ENCODE measurements around the gene PRR35.

The PRR35 gene

GRCh38 chr16:578232-578869, 18.2 kb downstream of the PRR35 start:
- no peak for DNase-seq

DNA sequence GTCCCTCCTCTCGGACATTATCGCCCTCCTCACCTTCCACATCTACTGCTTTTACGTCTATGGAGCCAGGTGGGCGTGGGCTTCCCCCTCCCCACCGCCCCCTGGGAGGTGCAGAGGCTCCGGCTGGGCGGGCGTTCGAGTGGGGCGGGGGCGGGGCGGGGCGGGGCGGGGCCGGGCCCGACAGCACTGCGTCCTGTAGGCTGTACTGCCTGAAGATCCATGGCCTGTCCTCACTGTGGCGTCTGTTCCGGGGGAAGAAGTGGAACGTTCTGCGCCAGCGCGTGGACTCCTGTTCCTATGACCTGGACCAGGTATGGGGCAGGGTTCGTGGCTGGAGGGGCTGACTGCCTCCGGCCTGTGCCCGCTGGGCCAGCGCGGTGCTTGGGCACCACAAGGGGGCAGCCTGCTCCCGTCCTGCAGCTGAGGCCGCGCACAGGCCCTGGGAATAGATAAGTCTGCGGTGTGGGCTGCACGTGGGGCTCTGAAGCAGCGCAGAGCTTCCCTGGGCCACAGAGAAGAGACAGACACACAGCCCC, 18.7 kb downstream of the PRR35 start:
- peak in 22 of 51 donors; percentile 4 to 66 (median 32) for DNase-seq

- DNase-seq, result no peak
These were observed 20.1 kb downstream of the PRR35 start for GRCh38 chr16:580141-580945.

DNA sequence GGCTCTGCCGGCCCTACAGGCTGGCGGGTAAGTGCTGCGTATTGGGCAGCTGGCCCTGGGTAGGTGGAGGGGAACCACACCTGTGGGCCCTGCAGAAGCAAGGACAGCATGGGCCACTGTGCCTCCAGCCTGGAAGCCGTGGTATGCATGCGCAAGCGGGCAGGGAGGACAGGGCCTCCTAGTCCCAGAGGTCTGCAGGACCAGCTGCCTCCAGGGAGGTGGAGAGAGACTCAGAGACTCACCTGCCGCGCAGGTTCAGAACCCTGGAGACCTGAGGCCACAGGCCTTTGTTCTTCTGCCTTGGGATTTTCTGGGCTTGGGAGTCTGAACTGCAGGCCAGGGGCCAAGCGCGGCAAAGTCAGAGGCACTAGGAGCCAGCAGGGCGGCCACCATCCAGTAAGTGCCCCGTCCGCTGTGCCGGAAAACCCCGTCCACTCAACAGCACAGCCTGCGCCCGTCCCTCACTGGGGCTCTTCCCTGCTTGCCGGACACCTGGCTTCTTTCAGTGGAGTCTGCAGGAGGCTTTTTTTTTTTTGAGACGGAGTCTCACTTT, 20.8 kb downstream of the PRR35 start:
- no peak for DNase-seq

DNA sequence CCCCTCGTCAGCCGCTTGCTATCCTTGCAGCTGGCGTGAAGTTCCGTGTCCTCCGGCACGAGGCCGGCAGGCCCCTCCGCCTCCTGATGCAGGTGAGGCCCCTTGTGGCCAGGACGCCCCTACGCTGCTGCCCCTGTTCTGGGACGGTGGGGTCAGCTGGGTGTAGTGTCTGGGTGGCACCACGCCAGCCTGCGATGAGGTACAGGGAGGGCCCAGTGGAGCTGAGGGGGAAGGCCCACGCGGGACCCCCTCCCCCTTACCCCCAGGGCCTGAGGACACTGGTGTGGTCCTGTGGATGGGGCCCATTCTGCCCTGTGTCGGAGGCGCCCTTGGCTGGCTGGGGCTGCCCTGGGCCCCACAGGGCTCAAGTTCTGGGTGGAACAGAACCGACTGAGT, 22.0 kb downstream of the PRR35 start:
- no peak for DNase-seq

DNA sequence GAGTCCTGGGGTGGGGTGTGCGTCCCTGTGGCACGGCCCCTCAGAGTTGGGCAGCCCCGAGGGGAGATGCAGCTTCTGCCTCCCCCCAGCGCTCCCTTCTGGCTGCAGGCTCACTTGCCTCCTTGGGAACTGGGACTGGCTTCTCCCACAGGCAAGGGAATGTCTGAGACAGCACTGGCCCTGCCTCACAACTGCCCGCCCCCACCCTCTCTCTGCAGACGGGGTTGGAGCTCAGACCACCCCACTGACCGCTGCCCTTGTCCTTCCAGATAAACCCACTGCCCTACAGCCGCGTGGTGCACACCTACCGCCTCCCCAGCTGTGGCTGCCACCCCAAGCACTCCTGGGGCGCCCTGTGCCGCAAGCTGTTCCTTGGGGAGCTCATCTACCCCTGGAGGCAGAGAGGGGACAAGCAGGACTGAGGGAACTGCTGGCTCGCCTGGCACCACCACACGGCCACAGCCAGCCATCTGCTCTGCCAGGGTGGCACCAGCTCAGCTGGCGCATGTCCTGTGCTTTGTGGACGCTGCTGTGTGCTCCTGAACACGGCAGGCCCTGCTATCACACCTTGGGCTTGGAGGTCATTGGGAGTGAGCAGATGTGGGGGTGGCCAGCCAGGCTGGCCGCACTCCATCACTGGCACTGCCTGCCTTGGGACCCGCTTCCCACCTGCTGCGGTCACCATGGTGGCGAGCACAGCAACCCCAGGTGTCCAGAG, 22.6 kb downstream of the PRR35 start:
- DNase-seq, result peak in 2 of 51 donors; percentile 26 to 46

- no peak for DNase-seq
These were observed 23.2 kb downstream of the PRR35 start for GRCh38 chr16:583470-583814.

DNA sequence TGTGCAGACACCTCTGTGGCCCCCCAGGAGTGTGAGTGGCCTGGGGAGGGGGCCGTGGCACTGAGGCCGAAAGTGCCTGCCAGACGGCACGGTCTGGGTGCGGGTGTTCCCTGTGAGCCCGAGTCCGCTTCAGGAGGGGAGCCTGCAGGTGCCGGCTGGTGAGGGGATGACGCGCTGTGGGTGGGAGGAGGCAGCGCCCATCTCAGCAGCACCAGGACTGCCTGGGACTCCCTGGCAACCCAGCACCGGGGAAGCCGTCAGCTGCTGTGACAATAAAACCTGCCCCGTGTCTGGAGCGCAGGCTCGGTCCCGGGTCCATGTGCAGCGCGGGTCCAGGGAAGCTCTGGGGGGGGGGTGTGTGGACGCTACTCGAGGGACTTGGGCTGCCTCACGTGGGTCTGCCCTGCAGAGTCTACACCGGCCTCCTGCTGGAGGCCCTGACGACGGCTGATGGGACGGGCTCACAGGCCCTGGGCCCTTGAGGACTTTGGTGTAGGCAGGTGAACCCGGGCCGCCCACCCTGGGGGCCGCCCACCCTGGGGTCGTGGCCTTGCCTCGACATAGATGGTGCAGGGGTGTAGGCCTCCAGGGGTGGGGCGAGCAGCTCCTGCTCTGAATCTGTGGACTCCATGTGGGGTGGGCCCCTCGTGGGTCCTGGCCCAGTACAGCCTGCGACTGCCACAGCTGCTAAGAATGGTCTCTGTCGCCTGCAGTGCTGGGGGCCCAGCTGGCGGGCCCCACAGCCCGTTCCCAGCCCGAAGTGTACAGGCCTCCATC, 23.8 kb downstream of the PRR35 start:
- peak in 4 of 51 donors; percentile 14 to 59 (median 31) for DNase-seq

GRCh38 chr16:585351-585750, 25.2 kb downstream of the PRR35 start:
- no peak for DNase-seq

DNA sequence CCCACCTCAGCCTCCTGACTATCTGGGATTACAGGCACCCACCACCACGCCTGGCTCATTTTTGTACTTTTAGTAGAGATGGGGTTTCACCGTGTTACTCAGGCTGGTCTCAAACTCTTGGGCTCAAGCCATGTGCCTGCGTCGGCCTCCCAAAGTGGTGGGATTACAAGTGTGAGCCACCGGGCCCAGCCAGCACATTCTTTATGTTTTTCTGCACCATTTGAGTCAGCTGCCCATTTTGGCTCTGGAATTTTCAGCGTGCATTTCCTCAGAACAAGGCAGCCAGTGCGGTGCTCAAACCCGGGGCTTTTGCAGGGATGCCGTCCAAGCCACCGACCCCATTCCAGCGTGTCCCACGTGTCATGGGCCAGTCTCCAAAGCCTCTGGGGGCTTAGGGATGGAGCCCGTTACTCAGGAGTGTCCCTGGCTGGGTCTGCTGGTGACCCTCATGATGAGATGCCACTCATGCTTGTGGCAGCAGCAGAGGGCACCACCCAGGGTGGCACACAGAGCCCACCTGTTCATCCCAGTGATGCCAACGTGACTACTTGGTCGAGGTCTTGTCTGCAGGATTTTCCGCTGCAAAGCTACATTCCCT, 26.0 kb downstream of the PRR35 start:
- peak in 1 of 51 donors; percentile 60 for DNase-seq

DNA sequence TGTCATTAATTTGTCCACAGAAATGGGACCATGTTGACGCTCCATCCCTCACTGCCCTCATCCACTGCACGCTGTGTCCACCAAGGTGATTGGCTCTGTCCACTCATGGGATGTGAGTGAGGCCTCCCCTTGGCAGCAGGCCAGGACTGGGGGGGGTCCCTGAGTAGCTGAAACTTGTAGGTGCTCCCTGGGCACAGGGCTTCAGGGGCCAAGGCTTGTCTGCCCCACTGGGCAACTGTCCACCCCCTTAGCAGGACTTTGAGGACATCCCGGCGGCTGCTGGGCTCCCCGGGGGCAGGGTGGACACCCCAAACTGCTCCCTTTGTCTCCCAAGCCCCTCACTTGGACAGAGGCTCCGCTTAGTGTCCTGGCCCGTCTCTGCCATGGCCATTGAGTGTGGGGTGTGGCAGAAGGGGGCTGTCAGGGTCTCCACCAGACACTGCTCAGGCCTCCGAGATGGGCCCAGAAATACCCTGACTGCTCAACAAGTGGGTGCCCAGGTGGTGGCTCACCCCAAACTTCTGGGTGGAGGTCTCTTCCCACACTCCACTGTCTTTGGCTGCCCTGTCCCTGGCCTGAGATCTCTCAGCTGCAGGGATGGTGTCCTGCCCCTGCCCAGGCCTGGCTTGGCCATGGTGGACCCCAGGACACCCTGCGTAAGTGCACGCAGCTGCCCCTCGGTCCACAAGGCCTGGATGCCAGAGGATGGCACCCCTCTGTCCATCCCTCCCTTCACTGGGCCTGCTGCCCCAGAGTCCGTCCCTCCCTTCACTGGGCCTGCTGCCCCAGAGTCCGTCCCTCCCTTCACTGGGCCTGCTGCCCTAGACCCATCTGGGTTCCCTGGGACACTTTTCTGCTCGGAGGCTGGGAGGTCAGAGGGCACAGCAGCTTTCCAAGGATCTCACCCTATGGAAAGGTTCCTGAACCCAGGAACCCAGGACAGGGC, 26.7 kb downstream of the PRR35 start:
- DNase-seq, result peak in 13 of 51 donors; percentile 10 to 42 (median 31)

GRCh38 chr16:588639-588888, 28.4 kb downstream of the PRR35 start:
- peak in 6 of 51 donors; percentile 13 to 45 (median 40) for DNase-seq

DNA sequence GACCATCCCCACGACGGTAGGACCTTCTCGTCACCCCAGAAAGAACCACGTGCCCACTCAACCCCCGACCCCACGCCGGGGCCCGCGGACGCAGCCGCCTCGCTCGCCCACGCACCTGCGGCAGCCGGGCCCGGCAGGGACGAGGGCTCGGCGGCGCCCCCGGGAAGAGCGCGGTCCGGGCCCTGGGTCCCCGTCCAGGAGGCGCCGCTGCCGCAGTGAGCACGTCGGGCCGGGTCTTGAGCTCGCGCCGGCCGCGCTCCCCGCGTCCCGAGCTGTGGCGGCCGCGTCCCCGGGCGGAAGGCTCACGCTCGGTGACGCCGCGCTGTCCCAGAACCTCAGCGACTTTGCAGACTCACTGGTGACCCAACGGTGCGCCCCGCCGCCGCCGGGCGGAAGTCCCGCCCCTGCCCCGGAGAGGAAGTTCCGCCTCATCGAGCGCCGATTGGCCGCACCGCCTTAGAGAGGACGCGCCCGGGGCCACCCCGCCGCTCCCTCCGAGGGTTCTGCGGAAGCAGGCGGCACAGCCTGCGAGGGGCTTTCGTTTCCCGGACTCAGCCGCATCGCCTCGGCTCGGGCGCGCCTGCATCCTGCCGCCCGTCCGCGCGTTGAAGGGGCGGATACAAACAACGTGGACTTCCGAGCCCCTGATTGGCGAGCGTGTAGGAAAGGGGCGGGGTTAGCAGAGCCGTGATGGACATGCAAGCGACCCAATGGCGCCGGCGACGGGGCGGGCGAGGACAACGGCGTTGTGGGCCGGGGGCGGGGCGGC, 28.9 kb downstream of the PRR35 start:
- peak; percentile 92 to 100 (median 98) for DNase-seq

- DNase-seq, result peak; percentile 97 to 100 (median 99)
These were observed 29.5 kb downstream of the PRR35 start, which contains the start of gene RAB40C for GRCh38 chr16:589658-590187. Gene RAB40C (plus strand): TSS chr16:590066. CDS start chr16:590292, 226 bp downstream.

DNA sequence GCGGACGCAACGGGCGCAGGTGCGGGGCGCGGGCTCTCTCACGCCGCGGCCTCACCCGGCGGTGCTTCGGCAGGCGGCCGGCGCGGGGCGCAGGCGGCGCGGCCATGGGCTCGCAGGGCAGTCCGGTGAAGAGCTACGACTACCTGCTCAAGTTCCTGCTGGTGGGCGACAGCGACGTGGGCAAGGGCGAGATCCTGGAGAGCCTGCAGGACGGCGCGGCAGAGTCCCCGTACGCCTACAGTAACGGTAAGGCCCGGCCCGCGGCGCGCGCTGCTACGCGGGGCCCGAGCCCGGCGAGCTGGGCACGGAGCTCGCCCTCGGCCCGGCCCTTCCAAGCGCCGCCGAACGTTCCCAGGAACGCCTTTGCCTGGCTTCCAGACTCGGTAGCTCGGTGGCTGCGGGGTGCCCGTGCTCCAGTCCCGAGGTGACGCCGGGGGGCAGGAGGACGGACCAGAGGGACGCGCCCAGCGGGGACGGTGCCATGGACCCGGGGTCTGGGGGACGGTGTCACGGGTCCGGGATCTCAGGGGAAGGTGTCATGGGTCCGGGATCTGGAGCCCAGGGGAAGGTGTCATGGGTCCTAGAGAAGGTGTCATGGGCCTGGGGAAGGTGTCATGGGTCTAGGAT, 30.1 kb downstream of the PRR35 start:
- DNase-seq, result no peak

DNA sequence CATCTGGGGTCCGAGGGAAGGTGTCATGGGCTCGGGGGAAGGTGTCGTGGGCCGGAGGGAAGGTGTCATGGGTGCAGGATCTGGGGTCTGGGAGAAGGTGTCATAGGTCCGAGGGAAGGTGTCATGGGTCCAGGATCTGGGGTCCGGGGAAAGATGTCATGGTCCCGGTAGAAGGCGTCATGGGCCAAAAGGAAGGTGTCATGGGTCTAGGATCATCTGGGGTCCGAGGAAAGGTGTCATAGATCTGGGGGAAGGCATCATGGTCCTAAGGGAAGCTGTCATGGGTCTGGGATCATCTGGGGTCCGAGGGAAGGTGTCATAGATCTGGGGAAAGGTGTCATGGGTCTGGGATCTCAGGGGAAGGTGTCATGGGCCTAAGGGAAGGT, 30.6 kb downstream of the PRR35 start:
- no peak for DNase-seq

GRCh38 chr16:591231-591630, 31.0 kb downstream of the PRR35 start:
- DNase-seq, result no peak

DNA sequence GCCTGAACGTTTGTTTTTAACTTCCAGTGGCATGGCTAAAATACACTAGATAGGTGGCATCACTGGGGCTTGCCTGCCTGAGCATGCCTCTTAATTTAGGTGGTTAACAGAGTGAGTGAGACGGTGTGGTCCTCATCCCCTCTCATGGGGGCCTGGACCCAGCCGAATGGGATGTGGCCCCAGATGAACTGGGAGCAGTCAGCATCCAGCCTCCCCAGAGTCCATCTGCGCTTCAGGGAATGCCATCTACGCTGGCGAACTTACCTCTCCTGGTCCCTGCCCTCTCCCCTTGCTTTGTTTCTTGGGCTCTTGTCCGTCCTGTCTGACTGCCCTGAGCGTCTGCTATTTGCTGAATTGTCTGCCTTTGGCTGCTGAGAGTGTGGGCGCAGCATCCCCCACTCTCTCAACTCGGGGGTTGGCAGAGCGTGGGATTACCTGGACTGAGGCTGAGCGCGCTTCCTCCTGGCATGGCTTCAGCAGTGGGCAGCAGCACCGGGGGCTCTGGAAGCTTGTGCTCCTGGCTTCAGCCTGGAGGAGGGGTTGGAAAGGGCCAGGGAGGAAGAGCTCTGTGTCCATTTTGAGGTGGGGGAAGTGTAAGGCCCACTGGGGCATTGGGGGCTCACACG, 31.8 kb downstream of the PRR35 start:
- no peak for DNase-seq
